Stimulated activated CD4-positive, alpha-beta T cell treated with anti-CD3 and anti-CD28 coated beads, Interleukin-12 subunit alpha, Interleukin-12 subunit beta, amount 100 ng/mL, for 4 hours (primary cell): ENCODE results near the gene LSM8.
"Not testable (repeated sequence)": the region's sequence is repeated elsewhere in the genome, so short reads cannot be mapped to it uniquely, and the experiment has no call there.

Experiments
- DNase-seq: peaks from one replicate; pipeline ENCODE4 v3.0.0-alpha.2; 2020

LSM8 gene

DNA sequence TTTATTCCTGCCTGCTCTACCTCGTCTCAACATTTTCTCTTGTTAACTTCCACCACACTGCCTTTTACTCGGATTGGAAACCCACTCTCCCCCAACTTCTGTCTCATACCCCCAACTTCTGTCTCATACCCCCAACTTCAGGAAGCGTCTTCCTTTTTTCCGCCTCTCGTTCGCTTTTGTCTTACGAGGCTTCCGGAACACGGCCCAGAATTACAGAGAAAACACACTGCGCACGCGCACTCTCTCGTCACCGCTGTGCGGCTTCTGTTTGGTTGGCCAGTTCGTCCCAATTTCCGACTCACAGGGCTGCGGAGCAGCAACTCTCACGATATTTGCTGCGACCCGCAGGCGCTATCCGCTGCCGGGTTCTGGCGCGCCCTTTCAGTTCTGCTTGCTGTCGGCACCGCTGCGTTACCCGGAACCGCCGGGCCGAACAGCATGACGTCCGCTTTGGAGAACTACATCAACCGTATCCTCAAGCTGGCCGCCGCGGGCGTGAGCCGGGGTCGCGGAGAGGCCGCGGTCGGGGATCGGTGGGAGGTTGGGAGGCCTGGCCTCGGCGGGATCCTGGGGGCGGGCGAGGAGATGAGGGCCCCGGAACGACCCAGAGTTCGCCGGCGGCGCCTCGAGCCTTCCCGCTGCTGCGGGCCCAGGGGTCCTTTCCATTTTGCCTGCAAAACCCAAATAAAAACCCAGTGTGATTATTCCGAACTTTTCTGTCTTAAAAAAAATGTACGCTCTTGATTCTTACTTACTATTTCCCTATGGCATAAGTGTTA lies at the start of gene LSM8:
LSM8 (plus strand) TSS at position 379 of the 779 bp plus-strand sequence; CDS start at position 439, 60 bp downstream.
- peak; percentile 95 for DNase-seq

DNA sequence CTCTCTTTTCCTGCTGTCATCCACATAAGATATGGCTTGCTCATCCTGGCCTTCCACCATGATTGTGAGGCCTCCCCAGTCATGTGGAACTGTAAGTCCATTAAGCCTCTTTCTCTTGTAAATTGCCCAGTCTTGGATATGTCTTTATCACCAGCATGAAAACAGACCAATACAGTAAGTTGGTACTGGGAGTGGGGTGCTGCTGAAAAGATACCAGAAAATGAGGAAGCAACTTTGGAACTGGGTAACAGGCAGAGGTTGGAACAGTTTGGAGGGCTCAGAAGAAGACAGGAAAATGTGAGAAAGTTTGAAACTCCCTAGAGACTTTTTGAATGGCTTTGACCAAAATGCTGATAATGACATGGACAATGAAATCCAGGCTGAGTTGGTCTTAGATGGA lies 49.5 kb upstream of the LSM8 start:
- not testable (repeated sequence) for DNase-seq

DNA sequence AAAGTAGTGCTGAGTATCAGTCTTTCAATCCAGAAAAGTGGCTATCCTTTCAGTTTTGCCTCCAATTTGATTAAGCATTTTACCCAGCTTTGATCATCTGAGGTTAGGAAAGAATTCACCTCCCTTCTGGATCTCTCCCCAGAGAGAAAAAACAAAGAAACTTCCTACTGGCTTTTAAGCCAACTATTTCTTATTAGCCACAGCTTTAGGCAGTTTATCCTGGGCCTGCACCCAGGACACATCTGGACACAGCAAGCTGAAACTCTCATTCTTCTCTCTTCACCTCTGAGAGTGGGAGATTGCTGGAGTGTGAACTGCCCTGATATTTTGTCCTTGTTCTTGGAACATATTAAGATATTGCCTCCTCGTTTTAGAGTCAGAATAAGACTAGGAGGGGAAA lies 43.5 kb upstream of the LSM8 start:
- DNase-seq: no peak

DNA sequence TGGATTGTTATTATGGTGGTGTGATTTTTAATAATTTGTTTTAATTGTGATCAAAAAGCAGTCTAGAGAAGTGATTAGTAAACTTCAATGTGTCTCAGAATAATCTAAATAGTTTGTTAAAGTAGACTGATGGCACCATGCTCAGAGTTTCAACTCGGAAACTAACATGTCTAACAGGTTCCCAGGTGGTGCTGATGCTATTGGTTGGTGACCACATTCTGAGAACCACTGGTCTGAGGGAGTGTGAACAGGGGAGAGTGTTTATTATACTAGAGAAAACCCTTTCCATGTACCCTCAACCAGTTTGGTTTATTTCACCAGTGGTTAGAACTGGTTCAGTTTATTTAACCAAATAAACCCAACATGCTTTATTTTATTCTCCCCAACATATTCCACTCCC lies 42.0 kb upstream of the LSM8 start:
- DNase-seq: no peak

DNA sequence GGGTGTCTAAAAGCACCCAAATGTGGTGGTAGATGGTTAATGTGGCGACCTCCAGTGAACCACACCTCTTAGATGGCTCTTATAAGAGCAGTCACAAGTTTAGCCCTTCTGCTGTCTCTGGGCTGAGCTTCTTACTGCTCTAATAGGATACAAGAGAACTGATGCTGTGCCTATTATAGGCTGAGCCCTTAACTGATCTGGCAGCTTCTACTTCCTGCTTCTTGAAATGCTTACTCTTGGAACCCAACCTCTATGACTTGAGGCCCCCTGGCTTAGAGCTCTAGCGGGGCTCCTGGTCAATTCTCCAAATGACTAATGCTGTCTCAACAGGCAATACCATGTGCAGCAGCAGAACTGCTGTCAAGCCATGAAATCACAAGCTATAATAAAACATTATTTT lies 35.0 kb upstream of the LSM8 start:
- no peak for DNase-seq

DNA sequence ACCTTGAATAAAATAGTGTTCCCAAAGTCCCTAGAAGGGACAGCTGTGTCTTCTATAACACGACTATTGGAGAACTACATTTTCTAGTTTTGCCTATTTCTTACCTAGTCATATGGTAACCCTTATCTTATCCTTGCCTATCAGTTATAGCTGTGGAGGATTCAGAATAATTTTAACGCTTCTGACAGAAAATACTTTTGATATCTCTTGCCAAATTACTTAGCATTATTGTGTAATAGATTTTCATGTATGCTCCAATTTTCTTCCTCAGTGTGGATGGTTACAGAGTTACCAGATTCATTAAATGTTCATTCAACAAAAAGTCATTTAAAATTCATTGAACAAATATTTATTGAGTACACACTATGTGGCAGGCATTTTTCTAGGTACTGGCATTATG lies 34.6 kb upstream of the LSM8 start:
- no peak for DNase-seq

DNA sequence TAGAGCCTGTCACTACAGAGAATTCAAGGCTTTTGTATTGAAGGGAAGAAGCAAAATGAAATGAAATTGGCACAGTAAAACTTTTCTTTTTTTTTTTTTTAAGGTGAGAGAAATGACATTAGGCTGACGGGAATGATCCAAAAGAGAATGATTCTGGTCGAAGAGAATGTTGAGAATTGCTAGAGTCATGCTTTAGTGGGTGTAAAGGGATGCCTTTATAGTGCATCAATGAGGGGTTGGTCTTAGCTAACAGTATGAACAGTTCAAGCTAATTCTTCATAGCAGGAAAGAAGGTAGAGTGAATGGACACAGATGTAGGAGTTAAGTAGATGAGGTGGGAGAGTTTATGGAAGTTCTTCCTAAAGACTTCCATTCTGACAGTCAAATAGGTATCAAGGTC lies 32.3 kb upstream of the LSM8 start:
- no peak for DNase-seq

DNA sequence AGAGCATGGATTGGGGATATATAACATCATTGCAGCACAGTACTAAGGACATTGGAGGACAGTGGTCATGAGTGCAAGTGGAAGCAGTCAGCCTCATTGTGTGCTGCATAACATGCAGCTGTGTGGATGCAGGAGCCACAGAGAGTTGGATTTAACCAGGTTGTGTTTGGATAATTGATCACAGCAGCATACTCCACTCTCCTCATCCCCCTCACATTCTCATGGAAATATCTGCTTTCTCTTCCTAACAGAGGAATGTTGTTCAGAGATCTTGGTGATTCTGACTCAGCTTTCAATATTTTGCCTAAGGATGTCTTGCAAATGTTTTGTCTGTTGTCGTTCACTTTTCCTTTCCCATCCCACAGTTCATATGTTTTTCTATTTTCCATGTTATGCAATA lies 31.8 kb upstream of the LSM8 start:
- DNase-seq: no peak

DNA sequence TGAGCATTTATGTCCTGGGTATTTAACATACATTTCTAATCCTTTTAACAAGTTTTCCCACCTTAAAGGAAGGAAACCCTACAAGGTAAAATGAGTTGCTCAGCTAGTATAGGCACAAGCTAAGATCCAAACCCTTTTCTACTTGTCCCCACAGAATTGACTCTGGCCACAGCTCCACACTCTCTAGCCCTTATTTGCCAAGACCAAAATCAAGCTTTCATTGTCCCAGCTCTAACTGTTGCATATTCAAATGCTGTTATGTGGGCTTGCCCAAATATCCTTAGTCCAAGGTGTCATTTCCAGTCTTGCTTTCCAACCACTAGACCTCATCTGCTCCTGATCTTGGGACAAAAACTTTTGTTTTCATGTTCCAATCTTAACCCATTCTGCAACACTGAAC lies 31.3 kb upstream of the LSM8 start:
- DNase-seq: no peak

DNA sequence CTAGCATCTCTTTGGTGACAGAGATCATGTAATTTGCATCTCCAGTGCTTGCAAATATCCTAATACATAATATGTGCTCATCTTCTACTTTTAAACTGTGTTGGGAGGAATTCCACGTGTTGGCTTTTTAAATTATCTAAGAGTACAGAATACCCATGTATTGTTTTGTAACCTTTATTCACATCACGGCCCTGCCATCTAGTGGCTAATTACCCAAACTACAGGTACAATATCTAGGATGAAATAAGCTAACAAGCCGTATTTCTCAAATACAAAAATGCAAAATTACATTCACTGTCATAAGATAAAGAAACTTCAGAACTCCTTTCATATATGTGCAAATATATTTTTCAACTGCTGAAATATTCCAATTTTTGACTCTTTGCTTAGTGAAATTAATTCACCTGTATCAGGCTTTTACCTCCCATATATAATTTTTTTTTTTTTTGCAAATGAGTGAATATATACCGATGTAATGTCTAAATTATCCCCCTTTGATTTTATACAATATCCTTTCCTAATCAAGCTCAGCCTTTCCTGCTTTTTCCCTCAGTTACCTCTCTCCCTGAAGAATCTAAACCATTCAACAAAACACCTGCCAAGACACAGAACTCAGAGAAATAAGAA lies 30.3 kb upstream of the LSM8 start:
- DNase-seq: no peak

DNA sequence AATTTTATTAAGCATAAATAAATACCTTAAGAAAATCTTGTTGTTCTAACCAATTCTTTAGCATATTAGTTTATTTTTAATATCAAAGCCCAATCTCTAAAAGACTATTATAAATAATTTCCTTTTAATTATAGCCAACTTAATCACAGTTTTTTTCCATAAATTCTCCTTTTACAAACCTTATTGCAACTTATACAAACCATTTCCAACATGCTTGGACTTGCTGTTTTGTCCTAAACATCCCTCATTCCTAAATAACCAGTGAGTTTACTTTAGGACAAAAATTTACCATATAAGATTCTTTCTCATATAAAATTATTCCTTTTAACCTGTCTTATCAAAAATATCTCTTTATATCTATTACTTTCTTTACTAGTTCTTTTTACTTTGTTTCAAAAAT lies 25.2 kb upstream of the LSM8 start:
- DNase-seq: no peak

DNA sequence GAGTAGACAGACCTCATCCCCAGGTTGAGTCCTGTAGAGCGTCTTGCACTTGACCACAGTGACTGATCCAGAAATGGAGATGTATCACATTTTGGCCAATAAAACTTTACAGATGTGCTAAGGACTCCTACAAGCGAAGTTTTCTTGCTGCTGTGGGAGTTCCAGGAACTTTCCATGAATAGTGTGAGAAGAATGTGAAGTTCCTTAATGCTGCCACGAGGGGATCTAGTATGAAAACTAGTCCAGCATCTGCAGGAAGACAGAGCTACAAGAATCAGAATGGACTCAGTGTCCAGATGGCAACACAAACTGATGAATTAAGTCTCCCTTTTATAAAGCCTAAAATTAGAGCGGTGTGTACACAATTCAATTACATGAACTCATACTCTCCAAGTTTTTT lies 14.8 kb upstream of the LSM8 start:
- no peak for DNase-seq

DNA sequence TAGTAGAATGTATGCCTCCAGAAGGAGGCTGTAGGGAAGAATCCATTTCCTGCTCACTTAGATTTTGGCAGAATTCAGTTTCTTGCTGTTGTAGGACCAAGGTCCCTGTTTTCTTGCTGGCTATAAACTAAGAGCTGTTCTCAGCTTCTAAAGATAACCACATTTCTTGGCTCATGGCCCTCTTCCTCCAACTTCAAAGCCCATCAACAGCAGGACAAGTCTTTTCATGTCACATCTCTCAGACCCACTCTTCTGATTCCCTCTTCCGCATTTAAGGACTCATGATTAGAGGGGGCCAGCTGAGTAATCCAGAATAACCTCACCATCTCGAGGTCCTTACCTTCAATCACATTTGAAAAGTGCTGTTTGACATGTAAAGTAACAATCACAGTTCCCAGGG lies 8.2 kb upstream of the LSM8 start:
- DNase-seq: no peak

DNA sequence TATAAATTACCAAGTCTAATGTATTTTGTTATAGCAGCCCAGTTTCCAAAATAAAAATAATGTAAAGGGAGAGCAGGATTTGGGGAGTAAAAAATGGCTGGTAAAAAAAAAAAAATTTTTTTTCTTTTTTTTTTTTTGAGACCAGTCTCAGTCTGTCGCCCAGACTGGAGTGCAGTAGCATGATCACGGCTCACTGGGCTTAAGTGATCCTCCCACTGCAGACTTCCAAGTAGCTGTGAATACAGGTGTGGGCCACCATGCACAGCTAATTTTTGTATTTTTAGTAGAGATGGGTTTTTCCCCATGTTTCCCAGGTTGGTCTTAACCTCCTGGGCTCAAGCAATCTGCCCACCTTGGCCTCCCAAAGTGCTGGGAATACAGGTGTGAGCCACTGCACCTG lies 4.8 kb upstream of the LSM8 start:
- DNase-seq: no peak

DNA sequence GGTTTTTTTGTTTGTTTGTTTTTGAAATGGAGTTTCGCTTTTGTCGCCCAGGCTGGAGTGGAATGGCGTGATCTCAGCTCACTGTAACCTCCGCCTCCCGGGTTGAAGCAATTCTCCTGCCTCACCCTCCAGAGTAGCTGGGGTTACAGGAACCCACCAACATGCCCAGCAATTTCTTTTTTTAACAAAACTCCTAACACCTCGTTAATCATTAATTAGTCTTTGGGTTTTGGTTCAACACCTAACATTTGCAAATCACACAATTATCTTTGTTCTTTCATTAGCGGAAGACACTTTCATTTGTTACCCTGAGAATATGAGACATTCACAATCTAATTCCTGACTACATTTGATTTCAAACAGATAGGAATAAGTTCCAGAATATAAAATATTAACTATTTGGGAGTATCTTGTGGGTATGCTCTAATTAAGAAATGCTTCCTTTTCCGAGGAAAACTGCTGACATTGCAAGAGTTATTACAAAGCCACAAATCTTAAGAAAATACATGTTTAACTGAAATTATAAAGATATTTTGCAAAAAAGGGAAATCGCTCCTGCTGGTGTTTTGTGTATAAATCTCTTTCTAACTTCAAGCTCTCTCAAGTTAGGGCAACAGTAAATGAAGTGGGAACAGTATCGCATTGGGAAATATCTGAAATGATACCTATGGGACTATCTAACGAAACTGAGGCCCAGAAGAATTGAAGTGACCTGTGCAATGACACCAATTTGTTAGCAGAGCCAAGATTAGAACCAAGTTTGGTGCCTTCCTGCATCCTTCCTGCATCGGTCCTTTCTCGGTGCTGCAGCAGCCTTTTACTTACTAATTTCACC lies 1.2 kb upstream of the LSM8 start:
- DNase-seq: no peak

DNA sequence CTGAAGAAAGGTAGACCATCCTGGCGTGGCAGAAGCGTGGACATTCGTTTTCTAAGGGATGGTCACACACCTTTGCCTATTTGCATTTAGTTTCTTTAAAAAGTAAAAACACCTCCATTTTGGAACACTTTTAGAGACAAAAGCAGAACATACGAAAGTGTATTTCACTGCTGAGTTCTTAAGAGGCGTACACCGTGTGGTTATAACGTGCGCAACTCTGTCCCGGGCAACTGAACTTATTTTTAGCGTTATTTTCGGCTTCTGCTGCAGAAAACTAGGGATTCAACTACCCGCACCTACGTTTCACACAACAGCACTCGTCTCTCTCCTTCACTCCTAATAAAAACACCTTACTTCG lies 557 bp upstream of the LSM8 start:
- DNase-seq: peak; percentile 4

DNA sequence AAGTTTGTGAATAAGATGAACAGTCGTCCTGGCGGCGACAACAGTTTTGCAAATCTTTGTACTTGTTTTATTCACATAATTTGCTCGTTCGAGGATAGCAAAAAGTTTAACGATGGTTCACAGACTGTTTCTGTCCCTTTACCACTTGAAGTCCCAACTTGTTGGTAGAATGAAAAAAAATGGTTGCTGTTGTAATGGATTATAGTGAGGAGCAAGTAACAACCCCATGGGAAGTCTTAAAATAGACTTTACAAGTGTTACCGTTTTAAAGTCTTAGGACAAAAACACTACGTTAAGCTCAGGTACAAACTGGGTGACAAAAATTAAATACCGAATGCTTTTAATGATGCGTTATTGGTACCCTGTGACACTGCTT lies 589 bp downstream of the LSM8 start:
- no peak for DNase-seq

DNA sequence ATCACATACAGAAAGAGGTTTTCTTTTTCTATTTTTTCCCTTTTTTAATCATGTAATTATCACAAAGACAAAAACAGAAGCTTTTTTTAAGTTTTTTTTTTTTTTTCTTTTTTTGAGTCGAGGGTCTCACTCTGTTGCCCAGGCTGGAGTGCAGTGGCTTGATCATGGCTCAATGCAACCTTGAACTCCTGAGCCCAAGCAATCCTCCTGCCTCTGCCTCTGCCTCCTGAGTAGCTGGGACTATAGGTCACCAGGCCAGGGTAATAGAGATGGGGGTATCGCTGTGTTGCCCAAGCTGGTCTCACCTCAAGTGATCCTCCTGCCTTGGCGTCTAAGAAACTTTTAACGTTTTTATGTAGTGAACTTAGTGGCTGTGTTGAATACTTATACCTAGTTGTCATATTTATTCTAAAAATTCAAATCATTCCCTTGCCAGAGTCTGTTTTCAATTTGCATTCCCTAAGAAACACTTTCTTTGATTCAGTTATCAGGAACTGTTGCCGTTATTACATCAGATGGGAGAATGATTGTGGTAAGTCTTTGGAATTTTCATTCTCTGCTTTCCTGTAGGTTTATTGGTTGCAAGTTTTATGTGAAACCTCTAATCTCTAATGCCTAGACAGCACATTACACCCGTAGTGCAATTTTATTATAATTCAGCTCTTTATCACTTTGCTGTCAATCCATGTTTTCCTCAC lies 1.3 kb downstream of the LSM8 start:
- no peak for DNase-seq

DNA sequence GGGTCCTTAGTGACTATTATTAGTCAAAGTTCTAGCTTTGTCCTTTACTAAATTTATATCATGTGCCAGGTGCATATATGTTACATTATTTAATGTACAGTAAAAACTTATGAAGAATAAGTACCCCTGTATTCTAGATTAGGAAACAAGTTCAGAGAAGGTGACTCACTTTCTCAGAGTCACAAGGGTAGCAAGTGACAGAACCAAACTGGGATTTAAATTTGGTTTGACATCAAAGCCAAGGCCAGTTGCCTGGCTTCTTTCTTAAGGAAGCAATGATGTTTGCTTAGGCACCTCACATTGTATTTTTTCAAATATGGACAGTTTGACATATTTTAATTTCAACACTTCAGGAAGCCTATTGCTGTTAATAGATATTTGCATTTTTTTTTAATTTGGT lies 2.5 kb downstream of the LSM8 start:
- DNase-seq: no peak

DNA sequence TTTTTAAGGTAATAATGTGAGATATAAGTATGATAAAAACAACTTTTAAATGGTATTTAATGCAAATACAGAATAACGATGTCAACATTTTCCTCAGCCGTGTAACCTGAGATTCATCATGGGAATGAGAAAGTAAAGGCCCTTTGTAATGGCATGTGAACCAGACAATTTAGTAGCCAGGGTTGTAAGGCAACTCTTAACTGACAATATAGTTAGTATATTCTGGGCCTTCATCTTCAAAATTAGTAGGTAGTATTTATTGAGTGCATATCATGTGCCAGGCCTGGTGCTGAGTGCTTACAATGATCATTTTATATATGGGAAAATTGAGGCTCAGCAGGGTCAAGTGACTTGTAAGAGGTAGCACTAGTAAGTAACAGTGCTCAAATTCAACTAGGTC lies 10.6 kb downstream of the LSM8 start:
- DNase-seq: no peak

DNA sequence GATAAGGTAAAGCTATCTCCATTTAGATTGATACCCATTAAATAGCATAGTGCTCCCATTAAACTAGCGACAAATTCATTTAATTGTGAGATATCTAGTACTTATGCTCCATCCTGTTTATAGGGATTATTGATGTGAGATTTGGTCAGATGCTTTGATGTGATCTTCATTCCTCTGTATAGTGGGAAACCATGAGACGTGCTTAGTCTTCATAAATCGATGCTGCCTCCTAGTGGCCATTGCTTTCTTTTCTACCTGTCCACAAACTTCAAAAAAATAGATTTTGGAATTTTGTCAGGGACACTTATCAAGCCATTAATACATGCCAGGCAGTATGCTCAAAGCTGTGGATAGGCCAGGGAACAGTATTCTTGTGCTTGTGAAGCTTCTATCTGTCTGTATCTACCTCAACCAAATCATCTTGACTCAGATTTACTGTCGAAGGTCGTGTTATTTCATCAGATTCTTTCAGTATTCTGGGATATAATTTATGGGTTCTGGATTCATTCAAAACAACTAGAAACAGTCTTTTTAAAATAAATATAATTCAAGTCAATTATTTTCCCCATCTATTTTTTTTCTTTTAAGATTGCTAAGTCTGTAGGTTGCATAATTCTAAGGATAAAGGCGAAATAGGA lies 12.0 kb downstream of the LSM8 start:
- peak; percentile 32 for DNase-seq

DNA sequence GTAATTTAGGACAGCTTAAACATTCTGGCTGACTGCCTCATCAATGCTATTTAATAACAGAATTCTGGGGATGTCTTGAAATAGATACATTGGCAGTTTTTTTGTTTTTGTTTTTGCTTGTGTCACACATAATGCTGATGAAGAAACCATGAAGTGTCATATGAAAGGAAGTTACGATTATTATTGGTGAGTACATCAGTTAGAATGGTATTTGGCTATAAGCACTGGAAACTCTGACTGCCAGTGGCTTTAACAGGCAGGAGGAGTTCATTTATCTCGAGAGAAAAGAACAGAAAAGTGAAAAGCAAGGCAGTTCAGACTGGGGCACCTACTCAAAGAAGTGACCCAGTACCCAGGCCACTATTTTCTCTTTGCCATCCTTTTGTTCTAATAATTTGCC lies 18.1 kb downstream of the LSM8 start:
- DNase-seq: no peak
